Progenitor cell of endocrine pancreas (in vitro differentiated cells): ENCODE measurements around the gene CDH5. TPM values are rescaled to one million over a fixed set of nuclear protein-coding genes. Genes with fewer than 3 reads are reported as not detected.
"Not testable (repeated sequence)": the region's sequence is repeated elsewhere in the genome, so short reads cannot be mapped to it uniquely, and the experiment has no call there.

Experiments used
- DNase-seq: peaks from one replicate; pipeline ENCODE4 v3.0.0; 2021; ENCODE audit warnings: low spot score; ENCODE audit not compliant: unreplicated experiment
- H3K27ac Mint-ChIP-seq: 2 replicates; pipeline ENCODE4 v1.8.0; 2021; ENCODE audit warnings: mild to moderate bottlenecking, moderate library complexity, mixed read lengths
- H3K27me3 Mint-ChIP-seq: 2 replicates; pipeline ENCODE4 v1.8.0; 2021; ENCODE audit warnings: mixed read lengths
- H3K36me3 Mint-ChIP-seq: 2 replicates; pipeline ENCODE4 v1.8.0; 2022; ENCODE audit warnings: mixed read lengths; ENCODE audit not compliant: insufficient read depth
- H3K4me1 Mint-ChIP-seq: 2 replicates; pipeline ENCODE4 v1.8.0; 2021; ENCODE audit warnings: low read depth, mixed read lengths
- H3K4me3 Mint-ChIP-seq: 2 replicates; pipeline ENCODE4 v1.8.0; 2021; ENCODE audit warnings: low read depth, mild to moderate bottlenecking, moderate library complexity, mixed read lengths
- H3K9me3 Mint-ChIP-seq: 2 replicates; pipeline ENCODE4 v1.8.0; 2021; ENCODE audit warnings: low read depth, mixed read lengths
- total RNA-seq: library from RNA; stranded (reverse); gene quantifications from 2 replicates; pipeline ENCODE4 v1.2.1, GENCODE V29; 2021
- TF ChIP-seq, protein P1 (sequence below): fragments of 200-600 bp; sonication (generic); IDR thresholded peaks from one replicate; pipeline ENCODE4 v1.5.0; 2021; ENCODE audit warnings: antibody characterized with exemption, mild to moderate bottlenecking; ENCODE audit not compliant: unreplicated experiment

CDH5 gene
- total RNA-seq, 1 donor from 2014 or later, result 0.36 TPM

DNA sequence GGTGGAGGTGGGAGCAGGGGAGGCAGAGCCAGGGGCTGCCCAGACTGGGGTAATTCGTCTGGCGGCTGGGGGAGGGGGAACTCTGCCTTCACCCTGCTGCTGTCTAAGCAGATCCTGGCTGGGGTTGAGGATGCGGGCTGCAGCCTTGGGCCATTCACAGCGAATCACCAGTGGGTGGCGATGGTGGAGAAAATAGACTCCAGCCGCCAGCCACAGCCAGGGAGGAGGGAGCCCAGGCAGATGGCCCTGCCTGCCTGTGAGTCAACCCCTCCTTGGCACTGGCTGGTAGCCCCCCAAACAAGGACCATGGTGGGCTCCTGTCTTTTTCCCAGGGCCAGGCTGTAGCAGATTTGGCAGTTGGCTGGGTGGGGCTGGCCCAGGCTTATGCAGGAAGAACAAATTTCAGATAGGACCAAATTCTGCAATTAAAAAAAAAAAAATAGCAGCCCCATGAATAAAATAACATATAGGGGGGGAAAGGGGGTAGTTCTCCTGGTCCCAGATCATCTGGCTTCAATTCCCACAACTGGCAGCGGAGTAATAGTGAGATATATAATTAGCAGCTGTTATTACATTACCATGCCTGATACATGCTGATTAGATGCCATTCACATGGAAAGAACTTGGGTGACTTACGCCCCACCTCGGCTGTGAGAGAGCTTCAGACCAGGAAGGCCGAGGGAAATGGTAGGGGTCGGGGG, 41.5 kb upstream of the CDH5 start:
- TF ChIP-seq, protein P1, sequence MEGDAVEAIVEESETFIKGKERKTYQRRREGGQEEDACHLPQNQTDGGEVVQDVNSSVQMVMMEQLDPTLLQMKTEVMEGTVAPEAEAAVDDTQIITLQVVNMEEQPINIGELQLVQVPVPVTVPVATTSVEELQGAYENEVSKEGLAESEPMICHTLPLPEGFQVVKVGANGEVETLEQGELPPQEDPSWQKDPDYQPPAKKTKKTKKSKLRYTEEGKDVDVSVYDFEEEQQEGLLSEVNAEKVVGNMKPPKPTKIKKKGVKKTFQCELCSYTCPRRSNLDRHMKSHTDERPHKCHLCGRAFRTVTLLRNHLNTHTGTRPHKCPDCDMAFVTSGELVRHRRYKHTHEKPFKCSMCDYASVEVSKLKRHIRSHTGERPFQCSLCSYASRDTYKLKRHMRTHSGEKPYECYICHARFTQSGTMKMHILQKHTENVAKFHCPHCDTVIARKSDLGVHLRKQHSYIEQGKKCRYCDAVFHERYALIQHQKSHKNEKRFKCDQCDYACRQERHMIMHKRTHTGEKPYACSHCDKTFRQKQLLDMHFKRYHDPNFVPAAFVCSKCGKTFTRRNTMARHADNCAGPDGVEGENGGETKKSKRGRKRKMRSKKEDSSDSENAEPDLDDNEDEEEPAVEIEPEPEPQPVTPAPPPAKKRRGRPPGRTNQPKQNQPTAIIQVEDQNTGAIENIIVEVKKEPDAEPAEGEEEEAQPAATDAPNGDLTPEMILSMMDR, result peak; percentile 40
- Mint-ChIP-seq H3K36me3 (no peaks in the 10 kb centered on the region), H3K27me3 (peaks cover 8% of the 10 kb centered on the region), H3K4me1 (peaks cover 32% of the 10 kb centered on the region), H3K4me3 (no peak overlapping the region), H3K9me3 (no peaks in the 10 kb centered on the region), H3K27ac (no peak overlapping the region)
- DNase-seq, result no peak

DNA sequence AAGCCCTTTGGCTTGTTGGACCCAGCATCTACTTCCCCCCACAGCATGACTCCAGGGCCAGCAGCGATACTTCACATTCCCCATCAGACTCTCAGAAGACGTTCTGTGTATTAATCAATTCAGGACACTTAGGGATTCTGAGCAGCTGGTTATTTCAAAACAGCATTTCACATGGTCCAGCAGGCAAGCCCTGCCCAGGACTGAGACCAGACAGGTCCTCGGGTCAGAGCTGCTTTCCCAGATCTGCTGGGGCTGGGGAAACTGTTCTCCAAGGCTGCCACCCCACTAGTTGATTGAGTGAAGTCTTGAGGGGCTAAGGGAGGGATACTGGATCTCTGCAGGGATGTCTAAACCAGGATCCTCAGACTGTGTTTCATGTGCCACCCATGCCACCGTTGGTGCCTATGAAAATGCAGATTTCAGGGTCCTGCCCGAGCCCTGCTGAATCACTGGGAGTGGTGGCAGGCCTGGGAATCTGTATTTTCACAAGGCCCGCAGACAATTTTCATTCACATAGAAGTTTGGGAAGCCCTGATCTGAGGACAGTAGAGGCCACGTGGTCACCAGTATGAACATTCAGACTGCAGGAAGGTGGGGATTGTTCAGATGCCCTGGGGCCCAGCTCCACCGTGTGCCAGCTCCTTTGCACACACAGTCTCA, 40.6 kb upstream of the CDH5 start:
- Mint-ChIP-seq H3K36me3 (no peaks in the 10 kb centered on the region), H3K4me3 (no peak overlapping the region), H3K4me1 (peaks cover 32% of the 10 kb centered on the region), H3K9me3 (no peaks in the 10 kb centered on the region), H3K27me3 (peaks cover 8% of the 10 kb centered on the region), H3K27ac (peak overlapping the region; percentile 67)
- TF ChIP-seq, protein P1, result no peak
- no peak for DNase-seq

DNA sequence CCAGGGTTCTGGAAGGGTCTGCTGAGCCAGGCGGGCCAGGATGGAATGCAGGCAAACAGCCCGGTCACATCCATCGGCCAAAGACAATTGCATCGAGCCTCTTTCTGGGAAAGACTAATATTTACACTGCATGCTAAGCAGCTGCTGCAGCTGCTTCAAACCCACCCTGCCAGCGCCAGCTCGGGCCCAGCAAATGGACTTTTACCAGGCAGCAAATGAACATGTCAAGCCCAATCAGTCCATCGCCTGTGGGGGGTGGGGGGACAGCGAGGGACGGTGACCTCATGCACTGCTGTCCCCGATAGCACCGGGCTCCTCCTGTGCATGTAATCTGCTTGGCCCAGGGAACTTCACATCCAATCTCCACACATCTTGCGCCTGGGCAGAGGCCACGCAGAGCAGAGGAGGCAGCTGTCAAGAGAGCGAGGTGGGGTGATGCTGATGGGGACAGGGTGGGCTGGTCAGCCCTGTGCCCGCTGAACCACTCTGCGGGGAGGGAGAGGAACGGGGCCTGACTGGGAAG, 39.4 kb upstream of the CDH5 start:
- Mint-ChIP-seq H3K36me3 (no peaks in the 10 kb centered on the region), H3K4me3 (peak overlapping the region; percentile 45), H3K27ac (peak overlapping the region; percentile 96), H3K27me3 (no peaks in the 10 kb centered on the region), H3K4me1 (peaks cover 32% of the 10 kb centered on the region), H3K9me3 (peaks cover 3% of the 10 kb centered on the region)
- DNase-seq, result peak; percentile 34
- TF ChIP-seq, protein P1, result no peak

DNA sequence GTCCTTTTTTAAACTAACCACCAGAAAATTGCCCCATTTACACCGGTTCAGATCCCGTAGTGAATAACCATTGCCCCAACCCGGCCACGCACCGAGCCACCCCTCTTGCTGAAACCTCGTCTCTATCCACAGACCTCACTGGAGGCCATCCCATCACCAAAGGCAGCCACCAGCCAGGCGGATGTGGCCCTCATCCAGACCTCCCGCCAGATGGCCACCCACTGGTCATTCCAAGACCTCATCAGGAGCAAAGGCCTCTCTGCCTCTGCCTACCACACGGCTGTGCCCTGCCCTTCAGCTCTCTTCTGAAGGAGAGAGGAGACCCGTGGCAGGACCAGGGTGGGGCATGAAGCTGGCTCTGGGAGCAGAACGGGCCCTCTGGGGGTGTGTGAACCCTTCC, 38.2 kb upstream of the CDH5 start:
- H3K27me3 Mint-ChIP-seq, result no peaks in the 10 kb centered on the region
- H3K36me3 Mint-ChIP-seq, result no peaks in the 10 kb centered on the region
- DNase-seq, result no peak
- H3K4me3 Mint-ChIP-seq, result no peak overlapping the region
- TF ChIP-seq, protein P1, result no peak
- H3K4me1 Mint-ChIP-seq, result peaks cover 32% of the 10 kb centered on the region
- peaks cover 3% of the 10 kb centered on the region for H3K9me3 Mint-ChIP-seq
- H3K27ac Mint-ChIP-seq, result peak overlapping the region; percentile 96

DNA sequence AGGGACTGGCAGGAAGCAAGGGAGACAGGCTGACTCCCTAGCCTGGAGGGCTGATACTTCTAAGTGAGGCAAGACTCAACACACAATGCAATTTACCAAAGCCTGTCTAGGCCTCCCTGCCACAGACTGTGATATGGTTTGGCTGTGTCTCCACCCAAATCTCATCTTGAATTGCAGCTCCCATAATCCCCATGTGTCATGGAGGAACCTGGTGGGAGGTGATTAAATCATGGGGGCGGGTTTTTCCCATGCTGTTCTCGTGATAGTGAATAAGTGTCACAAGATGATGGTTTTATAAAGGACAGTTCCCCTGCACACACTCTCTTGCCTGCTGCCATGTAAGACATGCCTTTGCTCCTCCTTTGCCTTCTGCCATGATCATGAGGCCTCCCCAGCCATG, 35.0 kb upstream of the CDH5 start:
- not testable (repeated sequence) for H3K9me3 Mint-ChIP-seq, H3K27me3 Mint-ChIP-seq, H3K4me3 Mint-ChIP-seq, H3K27ac Mint-ChIP-seq, DNase-seq, H3K36me3 Mint-ChIP-seq
- peaks cover 34% of the 10 kb centered on the region for H3K4me1 Mint-ChIP-seq
